AG08395 (cell line): ENCODE measurements around the gene METTL17.
"Not testable (repeated sequence)": the region's sequence is repeated elsewhere in the genome, so short reads cannot be mapped to it uniquely, and the experiment has no call there.

ENCODE experiments used
- DNase-seq: peaks from one replicate; pipeline ENCODE4 v3.0.0; 2012; ENCODE audit warnings: mixed read lengths, low spot score

Gene METTL17

GRCh38 chr14:20989787-20990600 is at the start of gene METTL17:
METTL17 (plus strand) TSS chr14:20989980; CDS start chr14:20990003, 23 bp downstream.
- peak; percentile 95 for DNase-seq

- not testable (repeated sequence) for DNase-seq
Observed at GRCh38 chr14:20945146-20945545, 44.6 kb upstream of the METTL17 start.

GRCh38 chr14:20946707-20947106 is 43.1 kb upstream of the METTL17 start:
- DNase-seq: not testable (repeated sequence)

GRCh38 chr14:20954736-20955537 is 34.8 kb upstream of the METTL17 start, which contains the start of gene RNASE2:
RNASE2 (plus strand) TSS chr14:20955487; CDS start chr14:20955772, 285 bp downstream.
- not testable (repeated sequence) for DNase-seq

GRCh38 chr14:20955538-20955873 is 34.3 kb upstream of the METTL17 start:
- not testable (repeated sequence) for DNase-seq

GRCh38 chr14:20956376-20956976 is 33.3 kb upstream of the METTL17 start:
- no peak for DNase-seq

GRCh38 chr14:20958946-20959345 is 30.8 kb upstream of the METTL17 start:
- DNase-seq: not testable (repeated sequence)

GRCh38 chr14:20969336-20969735 is 20.4 kb upstream of the METTL17 start:
- no peak for DNase-seq

- no peak for DNase-seq
Observed at GRCh38 chr14:20970647-20970982, 19.2 kb upstream of the METTL17 start.

GRCh38 chr14:20970983-20971704 is 18.6 kb upstream of the METTL17 start:
- DNase-seq: peak; percentile 88

GRCh38 chr14:20971705-20972021 is 18.1 kb upstream of the METTL17 start:
- no peak for DNase-seq

- no peak for DNase-seq
Observed at GRCh38 chr14:20973501-20973900, 16.3 kb upstream of the METTL17 start.

- DNase-seq: no peak
Observed at GRCh38 chr14:20976291-20976690, 13.5 kb upstream of the METTL17 start.

- no peak for DNase-seq
Observed at GRCh38 chr14:20978687-20979086, 11.1 kb upstream of the METTL17 start.

GRCh38 chr14:20980906-20981305 is 8.9 kb upstream of the METTL17 start:
- no peak for DNase-seq

GRCh38 chr14:20982646-20983369 is 7.0 kb upstream of the METTL17 start:
- DNase-seq: no peak

- not testable (repeated sequence) for DNase-seq
Observed at GRCh38 chr14:20985650-20986049, 4.1 kb upstream of the METTL17 start.

- DNase-seq: peak; percentile 92
Observed at GRCh38 chr14:20986811-20987210, 3.0 kb upstream of the METTL17 start.

GRCh38 chr14:20988717-20989470 is 886 bp upstream of the METTL17 start:
- no peak for DNase-seq

GRCh38 chr14:20989471-20989786 is 351 bp upstream of the METTL17 start:
- DNase-seq: no peak

- no peak for DNase-seq
Observed at GRCh38 chr14:20996521-20996920, 6.7 kb downstream of the METTL17 start.
